NCI-H2029 (cell line): ENCODE results near the gene TFAP2A.

Source experiments
- DNase-seq: peaks from one replicate; lab custom pipeline; 2025; lab: John Stamatoyannopoulos, UW

TFAP2A gene

DNA sequence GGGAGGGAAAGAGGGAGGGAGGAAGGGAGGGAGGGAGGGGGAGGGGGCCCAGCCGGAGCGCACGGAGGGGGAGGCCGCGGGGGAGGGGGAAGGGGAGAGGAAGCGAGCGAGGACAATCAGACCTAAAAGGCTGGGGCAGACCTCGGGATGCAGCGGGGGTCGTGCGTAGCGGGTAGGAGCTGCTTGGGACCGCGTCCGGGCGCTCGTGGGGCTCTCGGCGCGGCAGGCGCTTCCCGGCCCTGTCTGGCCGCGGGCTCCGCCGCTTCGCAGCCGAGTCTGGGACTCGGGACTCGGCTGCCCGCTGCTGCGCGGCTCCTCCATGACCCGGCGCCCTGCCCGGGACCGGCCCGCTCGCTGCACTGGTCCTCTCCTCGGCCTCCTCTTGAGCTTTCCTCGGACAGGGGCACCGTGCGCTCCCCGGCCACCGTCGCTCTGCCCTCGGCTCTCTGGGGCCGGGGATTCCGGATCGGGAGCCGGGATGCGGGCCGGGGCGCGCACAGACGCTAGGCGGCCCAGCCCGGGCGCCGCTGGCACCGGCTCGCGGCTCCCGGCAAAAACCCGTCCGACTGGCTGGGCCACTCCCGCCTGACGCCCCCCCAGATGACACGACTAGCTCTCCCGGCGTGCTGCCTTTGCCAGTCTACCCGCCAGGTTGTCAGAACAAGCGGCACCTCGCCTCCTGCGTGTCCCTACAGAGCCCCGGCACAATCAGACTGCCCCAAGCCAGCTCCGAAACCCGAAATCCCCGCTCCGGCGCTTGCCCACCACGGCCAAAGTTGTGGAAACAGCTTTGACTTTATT lies 2.2 kb downstream of the TFAP2A start:
- peak; percentile 48 for DNase-seq

- peak; percentile 83 for DNase-seq
These were observed 2.9 kb downstream of the TFAP2A start for GRCh38 chr6:10411971-10412460.

DNA sequence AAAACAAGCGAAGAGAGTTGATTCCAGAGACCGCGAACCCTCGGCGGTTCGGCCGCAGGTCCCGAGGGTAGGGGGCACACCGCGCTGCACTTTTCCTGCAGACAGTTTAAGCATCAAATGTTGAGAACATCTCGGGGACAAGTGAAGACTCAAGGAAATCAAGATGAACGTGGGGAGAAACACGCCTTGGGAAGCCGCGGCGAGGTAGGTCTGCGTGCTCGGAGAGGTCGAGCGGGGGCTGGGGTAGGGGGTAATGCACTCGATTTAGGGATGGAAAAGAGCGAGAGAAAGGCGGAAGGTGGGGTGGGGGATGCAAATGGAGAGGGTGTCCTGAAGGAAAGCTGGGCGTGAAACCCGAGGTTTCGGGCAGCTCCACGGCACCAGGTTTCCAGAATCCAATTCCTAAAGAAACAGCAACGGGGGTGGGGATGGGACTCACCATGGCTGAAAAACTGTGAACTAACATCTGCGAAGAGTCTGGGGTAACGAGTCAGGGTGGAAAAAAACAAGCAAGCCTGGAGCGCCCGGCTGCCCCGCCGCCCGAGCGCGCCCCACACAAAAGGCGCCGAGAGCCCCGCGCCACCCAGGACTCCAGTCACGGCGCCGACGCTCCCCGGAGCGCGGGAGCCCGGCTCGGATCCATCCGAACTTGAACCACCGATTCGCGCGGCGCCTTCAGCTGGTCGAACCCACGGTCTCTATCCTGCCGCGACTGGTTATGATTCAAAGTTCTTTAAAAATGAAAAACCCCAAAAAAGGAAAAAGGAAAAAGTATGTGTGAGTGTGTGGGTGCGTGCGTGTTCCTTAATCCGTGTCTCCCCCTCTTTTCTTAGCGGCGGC lies 3.5 kb downstream of the TFAP2A start:
- no peak for DNase-seq

DNA sequence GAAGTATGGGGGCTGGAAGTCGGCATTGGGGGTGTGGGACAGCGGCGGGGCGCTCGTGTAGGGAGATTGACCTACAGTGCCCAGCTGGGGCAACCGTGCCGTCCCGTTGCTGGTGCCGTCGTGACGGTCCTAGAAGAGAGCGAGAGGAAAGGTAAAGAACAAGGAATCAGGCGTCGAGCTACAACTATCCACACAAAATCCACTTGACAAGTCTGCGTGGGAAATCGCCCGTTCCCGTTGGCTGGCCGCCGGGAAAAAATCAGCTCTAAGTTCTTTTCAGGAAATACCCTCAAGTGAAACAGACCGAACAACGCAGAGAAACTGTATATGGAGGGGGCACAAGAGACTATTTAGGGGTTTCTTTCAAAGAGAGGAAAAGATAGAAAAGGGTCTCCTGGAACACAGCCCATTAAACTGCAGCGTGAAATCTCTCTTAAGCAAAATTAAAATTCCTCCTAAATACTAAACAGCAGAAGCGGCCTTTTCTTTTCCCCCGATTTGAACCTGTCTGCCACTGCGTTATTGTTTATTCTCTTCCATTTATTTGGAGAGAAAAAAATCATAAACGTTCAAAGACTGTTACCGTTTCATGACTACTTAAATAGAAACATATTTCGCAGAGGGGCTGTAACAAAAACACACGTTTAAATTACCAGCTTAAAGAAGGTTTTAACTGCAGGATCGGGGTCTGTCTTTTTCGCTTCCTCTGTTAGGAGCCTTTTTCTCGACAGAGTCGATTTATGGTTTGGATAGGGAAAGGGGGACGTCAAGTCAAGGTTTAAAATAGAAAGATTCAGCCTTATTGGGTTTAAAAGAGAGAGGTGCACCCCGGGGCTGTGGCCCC lies 4.4 kb downstream of the TFAP2A start:
- DNase-seq: no peak

- no peak for DNase-seq
These were observed 5.1 kb downstream of the TFAP2A start for GRCh38 chr6:10409731-10410206.

DNA sequence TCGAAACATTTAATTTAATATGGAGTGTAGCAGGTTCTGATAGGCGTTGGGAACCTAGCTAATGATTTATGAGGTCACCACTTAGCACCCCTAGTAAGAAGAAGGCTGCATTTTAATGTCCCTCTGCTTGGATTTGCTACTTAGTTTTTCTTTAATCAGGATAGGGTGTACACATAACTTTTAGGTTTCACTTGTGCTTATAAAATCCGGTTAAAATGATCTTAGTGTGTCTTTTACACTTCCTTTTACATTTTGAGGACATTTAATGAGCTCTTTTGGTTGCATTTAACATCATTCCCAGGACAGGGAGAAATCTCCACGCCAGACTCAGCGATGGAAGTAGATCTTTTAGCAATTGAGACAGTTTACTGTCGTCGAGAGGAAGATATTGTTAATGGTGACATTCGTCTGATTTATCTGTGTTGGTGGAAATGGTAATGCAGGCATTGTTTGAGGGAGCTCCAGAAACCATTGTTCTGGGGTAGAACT lies 5.6 kb downstream of the TFAP2A start:
- no peak for DNase-seq

DNA sequence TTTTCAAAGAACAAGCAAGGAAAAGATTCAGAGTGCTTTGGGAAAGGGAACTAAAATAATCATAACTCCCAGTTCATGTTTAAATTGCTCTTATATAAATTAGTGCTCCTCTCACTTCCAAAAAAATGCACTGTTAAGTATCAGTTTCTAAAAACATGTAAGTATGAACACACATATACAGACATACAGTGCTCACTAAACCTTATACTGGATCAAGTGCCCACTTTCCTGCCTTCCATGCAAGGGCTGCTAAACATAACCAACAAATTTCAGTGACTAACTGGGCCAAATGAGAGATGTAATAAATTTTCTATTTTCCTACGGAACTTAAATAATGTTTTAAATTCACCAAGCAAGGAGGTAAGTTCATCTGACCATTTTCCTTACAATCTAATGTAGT lies 6.4 kb downstream of the TFAP2A start:
- no peak for DNase-seq

- DNase-seq: no peak
These were observed 7.2 kb downstream of the TFAP2A start for GRCh38 chr6:10407674-10408054.

DNA sequence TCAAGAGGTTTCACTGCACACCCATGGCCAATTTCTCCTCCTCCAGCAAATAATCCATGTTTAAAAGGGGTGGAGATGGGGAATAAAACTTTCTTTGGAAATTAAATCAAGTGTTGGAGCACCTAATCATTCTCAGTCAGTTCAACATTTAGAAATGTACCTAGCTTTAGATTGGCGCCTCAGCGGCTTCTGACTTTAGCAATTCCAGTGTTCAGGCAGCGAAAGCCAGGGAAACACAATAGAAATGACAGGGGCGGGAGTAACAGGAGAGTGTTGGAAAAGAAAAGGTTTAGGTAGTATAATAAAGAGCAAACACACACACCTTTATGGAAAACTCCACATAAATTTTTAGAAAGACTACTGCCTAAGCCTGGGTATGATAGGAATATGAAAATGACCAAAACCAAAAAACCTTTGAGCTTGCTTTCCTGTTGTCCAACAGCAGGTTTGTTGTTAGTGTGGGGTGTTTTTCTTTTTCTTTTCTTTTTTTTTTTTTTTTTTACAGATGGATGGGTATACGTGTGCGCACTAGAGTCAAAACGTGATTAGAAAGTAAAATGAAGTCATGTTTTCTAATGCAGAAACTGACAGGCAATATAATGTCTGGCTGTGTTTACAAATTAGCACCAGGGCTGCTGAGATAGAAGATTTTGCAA lies 7.7 kb downstream of the TFAP2A start:
- no peak for DNase-seq

DNA sequence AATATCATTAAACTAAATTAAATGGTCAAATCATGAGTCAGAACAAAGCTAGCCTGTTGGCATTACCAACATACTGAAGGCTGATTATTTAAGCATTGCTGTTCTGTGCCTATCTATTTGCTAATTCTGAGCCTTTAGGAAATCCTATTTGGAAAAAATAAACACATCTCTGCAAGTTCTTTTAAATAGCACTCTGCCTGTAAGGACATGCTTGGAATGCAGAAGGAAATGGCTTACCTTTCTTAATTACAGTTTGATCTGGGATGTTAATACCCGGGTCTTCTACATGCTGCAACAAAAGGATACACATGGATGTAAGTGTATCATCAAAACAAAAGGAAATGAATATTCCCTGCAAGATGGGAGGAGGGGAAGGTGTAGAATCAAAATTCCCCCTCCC lies 8.3 kb downstream of the TFAP2A start:
- no peak for DNase-seq

DNA sequence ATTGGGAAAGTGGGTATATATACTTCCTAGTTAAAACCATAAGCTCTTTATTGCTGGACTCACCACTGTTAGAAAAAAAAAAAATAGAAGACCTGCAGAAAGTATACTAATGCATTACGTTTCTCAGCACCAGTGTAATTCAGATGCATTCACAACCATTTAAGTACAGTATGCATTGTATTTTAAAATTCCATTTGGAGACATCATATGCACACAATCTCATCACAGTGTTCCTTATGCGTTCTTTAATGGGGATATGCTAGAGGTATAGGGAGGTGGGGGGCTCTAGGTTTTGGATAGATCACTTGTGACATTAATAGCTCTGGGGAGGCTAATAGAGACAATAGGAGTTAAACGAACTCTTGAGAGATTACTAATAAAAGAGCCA lies 9.4 kb downstream of the TFAP2A start:
- no peak for DNase-seq

- no peak for DNase-seq
These were observed 9.9 kb downstream of the TFAP2A start for GRCh38 chr6:10404799-10405512.

- peak; percentile 99 for DNase-seq
These were observed 10.6 kb downstream of the TFAP2A start for GRCh38 chr6:10404107-10404798.

DNA sequence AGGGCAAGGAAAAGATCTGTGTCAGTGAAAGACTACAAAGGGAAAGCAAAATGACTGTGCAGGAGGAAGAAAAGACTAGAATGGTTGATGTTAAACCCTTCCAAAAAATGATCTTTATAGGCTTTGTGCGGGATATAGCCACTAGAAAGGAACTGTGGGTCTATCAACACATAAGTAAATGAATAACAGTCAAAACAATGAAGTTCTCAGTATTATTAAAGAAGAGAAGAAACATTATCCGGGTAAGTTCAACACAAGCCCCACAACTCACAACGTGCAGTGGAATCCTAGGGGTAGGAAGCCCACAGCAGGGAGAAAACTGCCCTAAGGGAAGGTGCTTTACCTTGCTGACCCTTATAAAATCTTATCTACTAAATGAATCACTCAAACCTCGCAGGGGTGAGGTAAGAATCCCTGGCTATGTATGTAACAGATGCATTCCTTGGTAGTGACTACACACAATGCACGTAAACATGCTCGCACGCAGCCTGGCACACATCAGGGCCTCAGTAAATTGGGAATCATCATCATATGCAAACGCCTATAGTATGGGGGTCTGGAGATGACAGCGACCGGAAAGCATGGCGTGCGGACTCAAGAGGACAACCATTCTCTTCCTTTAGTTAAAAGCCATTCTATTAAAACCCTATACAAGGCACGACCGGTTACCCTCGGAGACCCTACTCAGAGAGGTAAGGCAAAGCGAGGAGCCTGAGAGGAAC lies 11.3 kb downstream of the TFAP2A start:
- no peak for DNase-seq

DNA sequence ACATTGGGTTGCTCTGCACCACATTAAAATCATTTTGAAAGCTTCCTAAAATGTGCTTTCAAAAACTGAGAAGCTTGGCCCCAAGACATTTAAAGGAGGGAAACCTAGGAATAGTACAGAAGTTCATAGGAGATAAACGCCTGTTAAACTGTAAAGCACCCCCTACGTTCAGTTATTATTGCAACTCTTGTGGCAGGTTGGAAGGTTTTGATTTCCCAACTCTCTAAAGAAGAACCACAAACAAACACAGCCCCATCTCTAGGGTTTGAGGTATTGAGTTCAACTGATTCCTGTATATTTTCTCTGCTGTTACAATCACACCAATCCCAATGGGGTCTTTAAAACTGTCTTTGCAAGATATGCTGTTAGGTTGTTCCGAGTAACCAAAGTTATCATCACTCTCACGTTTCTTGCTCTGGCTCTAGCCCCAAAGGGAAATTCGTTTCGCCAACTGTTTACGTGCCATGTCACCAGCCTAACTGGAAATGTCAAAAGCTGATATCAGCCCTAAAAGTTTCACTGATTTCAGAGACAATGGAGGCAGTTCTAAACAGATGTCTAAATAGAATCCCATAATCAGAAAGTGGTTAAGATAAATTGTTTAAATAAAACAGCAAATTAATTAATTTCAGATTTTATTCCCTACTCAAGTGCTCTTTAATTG lies 12.1 kb downstream of the TFAP2A start:
- DNase-seq: no peak

DNA sequence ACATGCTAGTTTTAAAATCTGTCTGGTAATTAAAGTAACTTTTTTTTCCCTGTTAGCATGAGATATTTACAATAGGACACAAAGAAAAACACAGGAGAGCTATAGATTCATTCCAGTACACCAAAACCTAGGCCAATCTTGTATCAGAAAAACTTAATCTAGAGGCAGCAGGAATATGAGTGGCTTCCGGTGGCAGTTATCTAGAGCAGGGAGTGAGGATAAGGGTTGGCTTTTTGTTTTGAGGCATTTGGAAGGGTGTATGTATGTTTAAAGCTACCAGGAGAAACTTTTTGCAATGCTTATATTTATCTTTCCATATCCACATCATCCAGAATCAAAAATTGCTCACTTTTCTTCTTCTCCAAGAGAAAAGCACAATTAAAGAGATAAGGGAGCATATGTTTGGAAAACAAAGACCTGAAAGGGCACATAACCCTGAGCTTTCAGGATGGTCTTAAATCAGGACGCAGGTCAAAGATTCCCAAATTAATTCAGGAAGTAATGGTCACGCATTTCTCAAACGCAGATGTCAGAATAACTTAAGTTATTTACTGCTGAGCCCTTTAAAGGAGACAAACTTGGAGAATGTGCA lies 13.1 kb downstream of the TFAP2A start:
- no peak for DNase-seq

DNA sequence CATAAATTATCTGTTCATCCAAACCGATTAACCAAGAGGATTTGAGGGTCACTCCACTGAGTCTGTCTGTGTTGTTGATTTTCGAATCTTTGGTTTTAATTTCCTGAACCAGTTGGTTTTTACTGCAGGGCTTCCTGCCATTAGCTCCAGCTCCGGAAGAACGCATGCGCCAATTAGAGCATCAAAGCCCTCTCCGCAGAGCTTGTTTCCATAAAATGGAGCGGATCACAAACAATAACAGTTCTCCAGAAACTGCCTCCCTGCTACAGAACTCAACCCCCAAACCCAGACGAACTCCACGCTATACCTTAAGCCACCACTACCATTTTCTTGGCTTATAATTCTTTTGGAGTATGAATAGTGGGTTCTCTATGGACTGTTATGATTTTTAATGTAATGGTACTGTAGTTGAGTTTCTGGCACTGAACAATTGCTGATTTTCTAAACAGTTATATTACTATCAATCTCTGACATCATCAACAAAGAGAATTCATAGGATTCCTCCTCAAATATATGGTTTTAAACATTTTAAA lies 13.8 kb downstream of the TFAP2A start:
- DNase-seq: no peak

DNA sequence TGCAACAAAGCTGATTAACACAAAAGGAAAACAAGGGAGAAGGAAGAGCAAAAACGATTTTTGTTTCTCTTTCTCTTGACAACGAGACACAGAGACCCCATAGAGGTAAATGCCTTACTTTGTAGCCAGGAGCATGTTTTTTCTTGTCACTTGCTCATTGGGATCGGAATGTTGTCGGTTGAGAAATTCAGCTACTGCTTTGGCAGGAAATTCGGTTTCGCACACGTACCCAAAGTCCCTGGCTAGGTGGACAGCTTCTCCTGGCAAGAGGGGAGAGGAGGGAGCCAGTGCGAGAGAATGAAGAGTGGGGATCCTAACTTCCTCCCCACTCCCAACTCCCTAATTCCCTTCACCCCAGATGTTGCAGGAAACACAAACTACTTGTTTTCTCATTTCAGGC lies 14.5 kb downstream of the TFAP2A start:
- no peak for DNase-seq
